Memory B cell (primary cell): ENCODE measurements around the gene LRTM1.

Source experiments
- ATAC-seq: fragments of 150-1000 bp; cut with Tn5 transposase; 2 replicates; pipeline ENCODE4 v1.10.0; 2021; ENCODE audit warnings: low read depth, mild to moderate bottlenecking, moderate library complexity
- DNase-seq, 2 donors: peaks; one replicate each; pipeline ENCODE4 v3.0.0; 2022; ENCODE audit warnings: low spot score in 2 of 2
- H3K27ac Mint-ChIP-seq: one replicate; pipeline ENCODE4 v1.8.0; 2022; ENCODE audit warnings: mild to moderate bottlenecking, moderate library complexity, mixed read lengths
- H3K27me3 Mint-ChIP-seq: one replicate; pipeline ENCODE4 v1.8.0; 2022; ENCODE audit warnings: mixed read lengths
- H3K36me3 Mint-ChIP-seq: one replicate; pipeline ENCODE4 v1.8.0; 2022; ENCODE audit warnings: mild to moderate bottlenecking, mixed read lengths
- H3K4me1 Mint-ChIP-seq: one replicate; pipeline ENCODE4 v1.8.0; 2022; ENCODE audit warnings: mixed read lengths
- H3K4me3 Mint-ChIP-seq: one replicate; pipeline ENCODE4 v1.8.0; 2022; ENCODE audit warnings: mild to moderate bottlenecking, moderate library complexity, mixed read lengths
- H3K9me3 Mint-ChIP-seq: one replicate; pipeline ENCODE4 v1.8.0; 2022; ENCODE audit warnings: mixed read lengths

LRTM1 gene

GRCh38 chr3:54955496-54955895 is 27.6 kb upstream of the LRTM1 start:
- Mint-ChIP-seq H3K27ac (no peak overlapping the region), H3K36me3 (no peaks in the 10 kb centered on the region), H3K4me1 (no peaks in the 10 kb centered on the region), H3K4me3 (no peak overlapping the region), H3K9me3 (no peaks in the 10 kb centered on the region), H3K27me3 (no peaks in the 10 kb centered on the region)
- ATAC-seq (no peak), DNase-seq (no peak)

- no peaks in the 10 kb centered on the region for H3K36me3 Mint-ChIP-seq
- no peaks in the 10 kb centered on the region for H3K27me3 Mint-ChIP-seq
- H3K4me1 Mint-ChIP-seq = no peaks in the 10 kb centered on the region
- no peak for ATAC-seq
- H3K27ac Mint-ChIP-seq = no peak overlapping the region
- no peak for DNase-seq
- no peaks in the 10 kb centered on the region for H3K9me3 Mint-ChIP-seq
- no peak overlapping the region for H3K4me3 Mint-ChIP-seq
Observed at GRCh38 chr3:54954521-54954920, 26.7 kb upstream of the LRTM1 start.

- Mint-ChIP-seq H3K27ac (no peak overlapping the region), H3K9me3 (no peaks in the 10 kb centered on the region), H3K4me1 (no peaks in the 10 kb centered on the region), H3K4me3 (no peak overlapping the region), H3K36me3 (no peaks in the 10 kb centered on the region), H3K27me3 (no peaks in the 10 kb centered on the region)
- DNase-seq (no peak), ATAC-seq (no peak)
Observed at GRCh38 chr3:54954022-54954421, 26.2 kb upstream of the LRTM1 start.

GRCh38 chr3:54951405-54951804 is 23.5 kb upstream of the LRTM1 start:
- DNase-seq (no peak), ATAC-seq (no peak)
- Mint-ChIP-seq H3K27ac (no peak overlapping the region), H3K4me3 (no peak overlapping the region), H3K9me3 (peaks cover 2% of the 10 kb centered on the region), H3K27me3 (no peaks in the 10 kb centered on the region), H3K36me3 (no peaks in the 10 kb centered on the region), H3K4me1 (no peaks in the 10 kb centered on the region)

- DNase-seq (no peak), ATAC-seq (no peak)
- Mint-ChIP-seq H3K36me3 (no peaks in the 10 kb centered on the region), H3K9me3 (peaks cover 2% of the 10 kb centered on the region), H3K4me3 (no peak overlapping the region), H3K4me1 (no peaks in the 10 kb centered on the region), H3K27me3 (peaks cover 3% of the 10 kb centered on the region), H3K27ac (no peak overlapping the region)
Observed at GRCh38 chr3:54950391-54951003, 22.6 kb upstream of the LRTM1 start.

- DNase-seq (no peak), ATAC-seq (no peak)
- Mint-ChIP-seq H3K4me3 (no peak overlapping the region), H3K27me3 (peaks cover 3% of the 10 kb centered on the region), H3K36me3 (no peaks in the 10 kb centered on the region), H3K9me3 (peaks cover 2% of the 10 kb centered on the region), H3K4me1 (no peaks in the 10 kb centered on the region), H3K27ac (no peak overlapping the region)
Observed at GRCh38 chr3:54949491-54950044, 21.7 kb upstream of the LRTM1 start.

GRCh38 chr3:54941690-54942362 is 14.0 kb upstream of the LRTM1 start:
- no peak overlapping the region for H3K4me3 Mint-ChIP-seq
- H3K4me1 Mint-ChIP-seq = no peaks in the 10 kb centered on the region
- no peak for DNase-seq
- no peak overlapping the region for H3K27ac Mint-ChIP-seq
- no peaks in the 10 kb centered on the region for H3K9me3 Mint-ChIP-seq
- no peaks in the 10 kb centered on the region for H3K36me3 Mint-ChIP-seq
- H3K27me3 Mint-ChIP-seq = peaks cover 3% of the 10 kb centered on the region
- ATAC-seq = no peak

- Mint-ChIP-seq H3K27ac (no peak overlapping the region), H3K36me3 (no peaks in the 10 kb centered on the region), H3K9me3 (no peaks in the 10 kb centered on the region), H3K4me3 (no peak overlapping the region), H3K4me1 (no peaks in the 10 kb centered on the region), H3K27me3 (no peaks in the 10 kb centered on the region)
- DNase-seq (no peak), ATAC-seq (no peak)
Observed at GRCh38 chr3:54940971-54941370, 13.1 kb upstream of the LRTM1 start.

GRCh38 chr3:54939557-54940300 is 11.9 kb upstream of the LRTM1 start:
- Mint-ChIP-seq H3K4me3 (no peak overlapping the region), H3K27ac (no peak overlapping the region), H3K9me3 (no peaks in the 10 kb centered on the region), H3K36me3 (no peaks in the 10 kb centered on the region), H3K27me3 (no peaks in the 10 kb centered on the region), H3K4me1 (no peaks in the 10 kb centered on the region)
- ATAC-seq (no peak), DNase-seq (no peak)

GRCh38 chr3:54936561-54936960 is 8.7 kb upstream of the LRTM1 start:
- no peaks in the 10 kb centered on the region for H3K36me3 Mint-ChIP-seq
- no peaks in the 10 kb centered on the region for H3K4me1 Mint-ChIP-seq
- no peaks in the 10 kb centered on the region for H3K9me3 Mint-ChIP-seq
- H3K27ac Mint-ChIP-seq = no peak overlapping the region
- H3K4me3 Mint-ChIP-seq = no peak overlapping the region
- ATAC-seq = no peak
- DNase-seq = no peak
- H3K27me3 Mint-ChIP-seq = no peaks in the 10 kb centered on the region

GRCh38 chr3:54935869-54936268 is 8.0 kb upstream of the LRTM1 start:
- H3K4me3 Mint-ChIP-seq = no peak overlapping the region
- no peak for ATAC-seq
- H3K27ac Mint-ChIP-seq = no peak overlapping the region

GRCh38 chr3:54932606-54933005 is 4.7 kb upstream of the LRTM1 start:
- H3K36me3 Mint-ChIP-seq = no peaks in the 10 kb centered on the region
- H3K4me3 Mint-ChIP-seq = no peak overlapping the region
- no peaks in the 10 kb centered on the region for H3K9me3 Mint-ChIP-seq
- no peaks in the 10 kb centered on the region for H3K4me1 Mint-ChIP-seq
- H3K27ac Mint-ChIP-seq = no peak overlapping the region
- H3K27me3 Mint-ChIP-seq = no peaks in the 10 kb centered on the region
- no peak for DNase-seq
- no peak for ATAC-seq

More at GRCh38 chr3:54935869-54936268, 8.0 kb upstream of the LRTM1 start:
- no peak for DNase-seq
- no peaks in the 10 kb centered on the region for H3K9me3 Mint-ChIP-seq
- no peaks in the 10 kb centered on the region for H3K36me3 Mint-ChIP-seq
- H3K27me3 Mint-ChIP-seq = no peaks in the 10 kb centered on the region
- no peaks in the 10 kb centered on the region for H3K4me1 Mint-ChIP-seq

GRCh38 chr3:54931182-54931581 is 3.3 kb upstream of the LRTM1 start:
- no peak overlapping the region for H3K4me3 Mint-ChIP-seq
- no peak for ATAC-seq
- H3K27me3 Mint-ChIP-seq = no peaks in the 10 kb centered on the region
- H3K9me3 Mint-ChIP-seq = no peaks in the 10 kb centered on the region
- H3K27ac Mint-ChIP-seq = no peak overlapping the region
- no peaks in the 10 kb centered on the region for H3K4me1 Mint-ChIP-seq
- DNase-seq = no peak
- no peaks in the 10 kb centered on the region for H3K36me3 Mint-ChIP-seq

- no peak for ATAC-seq
- Mint-ChIP-seq H3K4me3 (no peak overlapping the region), H3K27me3 (no peaks in the 10 kb centered on the region), H3K9me3 (peaks cover 8% of the 10 kb centered on the region), H3K4me1 (no peaks in the 10 kb centered on the region), H3K27ac (no peak overlapping the region), H3K36me3 (no peaks in the 10 kb centered on the region)
- no peak for DNase-seq
Observed at GRCh38 chr3:54918516-54918915, 9.3 kb downstream of the LRTM1 start.
